HepG2 (cell line): ENCODE measurements around the gene TECTB. TPM values are rescaled to one million over a fixed set of nuclear protein-coding genes. Genes with fewer than 3 reads are reported as not detected.
A peak's percentile ranks its signal among the peaks of the same experiment; 100 is the strongest.

Experiments
- ATAC-seq: fragments of 200-7000 bp; cut with Tn5 transposase; 3 replicates; pipeline ENCODE4 v1.9.1; 2020; ENCODE audit warnings: mild to moderate bottlenecking, moderate library complexity
- BruUV-seq: library from RNA; stranded (reverse); fragments of 400-500 nt; replicated peaks from 2 replicates; lab custom pipeline; 2021; lab: Mats Ljungman, UMichigan
- CTCF ChIA-PET: fragments of 300-600 bp; formaldehyde crosslinking; extraction: SDS; loops from one replicate; lab custom pipeline; 2021; ENCODE audit warnings: low total read pairs, inconsistent platforms, low intra/inter-chr PET ratio; lab: Yijun Ruan, JAX
- POLR2A ChIA-PET: fragments of 350-600 bp; sonication (Branson Sonifier 250); formaldehyde crosslinking; loops from one replicate; lab custom pipeline; 2020; ENCODE audit warnings: antibody characterized with exemption, inconsistent platforms; lab: Yijun Ruan, JAX
- DNase-seq: peaks from one replicate; pipeline ENCODE4 v3.0.0-alpha.2; 2015; ENCODE audit warnings: low spot score
- FAIRE-seq: peaks from 3 replicates; lab custom pipeline; 2011; peaks lifted over from hg19 to GRCh38; lab: Jason Lieb, UNC
- H2AFZ ChIP-seq: one replicate; pipeline ENCODE4 v1.6.1; 2011; ENCODE audit warnings: low read length, inconsistent platforms
- H3K27ac ChIP-seq: fragments of 300-600 bp; 3 replicates; pipeline ENCODE4 v1.8.0; 2011; ENCODE audit warnings: mixed run types, mild to moderate bottlenecking, mixed read lengths, low read length, inconsistent platforms; ENCODE audit not compliant: insufficient read depth; ENCODE audit errors: extremely low read length
- H3K27me3 ChIP-seq, 2 experiments: fragments of 200-600 bp in 1 of 2; 2 replicates in 1 of 2; 3 replicates in 1 of 2; pipeline versions ENCODE4 v1.6.0 to v1.8.0; 2011; ENCODE audit warnings: low read length in 2 of 2, mild to moderate bottlenecking in 2 of 2, moderate library complexity in 2 of 2, inconsistent platforms in 1 of 2; ENCODE audit not compliant: insufficient read depth in 2 of 2, control insufficient read depth in 1 of 2
- H3K36me3 ChIP-seq, 2 experiments: fragments of 200-600 bp in 1 of 2; replicated peaks in 1 of 2; 2 replicates in 1 of 2; 3 replicates in 1 of 2; pipeline versions ENCODE4 v1.5.1 to v1.8.0; 2011; ENCODE audit warnings: low read length in 2 of 2, inconsistent platforms in 1 of 2; ENCODE audit not compliant: insufficient read depth in 2 of 2, control insufficient read depth in 1 of 2
- H3K4me1 ChIP-seq: 2 replicates; pipeline ENCODE4 v1.5.1; 2012; ENCODE audit warnings: low read length, inconsistent platforms; ENCODE audit not compliant: insufficient read depth
- H3K4me2 ChIP-seq: 2 replicates; pipeline ENCODE4 v1.6.0; 2011; ENCODE audit warnings: low read depth, low read length, inconsistent platforms
- H3K4me3 ChIP-seq, 3 experiments: fragments of 200-600 bp in 1 of 3; sonication (generic), shearing (Covaris generic) in 1 of 3; replicated peaks in 1 of 3; 2 replicates each; pipeline ENCODE4 v1.5.1; 2011 to 2016; ENCODE audit warnings: low read length in 3 of 3, inconsistent platforms in 2 of 3, low read depth in 2 of 3, mild to moderate bottlenecking in 2 of 3, control low read depth in 1 of 3, mixed read lengths in 1 of 3; ENCODE audit not compliant: insufficient read depth in 1 of 3
- H3K79me2 ChIP-seq: one replicate; pipeline ENCODE4 v1.6.1; 2011; ENCODE audit warnings: low read length, inconsistent platforms; ENCODE audit not compliant: insufficient read depth
- H3K9ac ChIP-seq: 2 replicates; pipeline ENCODE4 v1.6.0; 2011; ENCODE audit warnings: mild to moderate bottlenecking, low read depth, low read length, inconsistent platforms; ENCODE audit not compliant: insufficient read depth
- H3K9me3 ChIP-seq: 2 replicates; pipeline ENCODE4 v1.5.1; 2012; ENCODE audit warnings: mild to moderate bottlenecking, low read length
- H4K20me1 ChIP-seq: 2 replicates; pipeline ENCODE4 v1.6.0; 2011; ENCODE audit warnings: inconsistent platforms, mild to moderate bottlenecking, low read length, moderate library complexity; ENCODE audit not compliant: insufficient read depth
- IKZF4 ChIP-seq: sonication (generic); formaldehyde crosslinking; IDR thresholded peaks from 2 replicates; pipeline ENCODE4 v1.5.1; 2020; ENCODE audit warnings: borderline replicate concordance, mild to moderate bottlenecking, low read depth, missing genetic modification reagents; ENCODE audit errors: not compliant biosample characterization
- SIN3B ChIP-seq: fragments of 150-350 bp; IDR thresholded peaks from 2 replicates; pipeline ENCODE4 v1.6.1; 2014; ENCODE audit warnings: low read length
- ZNF343 ChIP-seq: sonication (generic); formaldehyde crosslinking; IDR thresholded peaks from 2 replicates; pipeline ENCODE4 v1.4.0; 2020; ENCODE audit warnings: mild to moderate bottlenecking, missing genetic modification reagents
- ZNF549 ChIP-seq: sonication (generic); formaldehyde crosslinking; IDR thresholded peaks from 2 replicates; pipeline ENCODE4 v1.5.0; 2020; ENCODE audit warnings: missing genetic modification reagents
- ZSCAN30 ChIP-seq: sonication (generic); formaldehyde crosslinking; IDR thresholded peaks from 2 replicates; pipeline ENCODE4 v1.5.0; 2020; ENCODE audit warnings: mild to moderate bottlenecking, missing genetic modification reagents
- WGBS: methylation state at CpG from one replicate; pipeline ENCODE4 v1.1.6; 2017; ENCODE audit warnings: low lambda C conversion rate; 5-methylcytosine and 5-hydroxymethylcytosine counted together
- in situ Hi-C: cut with HindIII; loops from 2 replicates; pipeline ENCODE4 v1.10.0; 2017; ENCODE audit warnings: low pct_unique_long_range_greater_than_20kb; ENCODE audit not compliant: extremely low pct_ligation_motif_present
- intact Hi-C: fragments of 100-400 bp; cut with micrococcal nuclease; formaldehyde crosslinking; loops from one replicate; pipeline ENCODE4 v1.10.0; 2022; ENCODE audit not compliant: unreplicated experiment
- polyA plus RNA-seq, 8 experiments: library from polyadenylated mRNA; depleted of rRNA in 3 of 8; stranded (reverse) in 7 of 8; unstranded in 1 of 8; fragments of >200 nt; fragmentation: Illumina TruSeq in 4 of 8; extraction: Trizol in 4 of 8; gene quantifications; 2 replicates each; pipeline versions ENCODE4 v1.2.1 to v1.2.3, GENCODE V29; 2011 to 2016; ENCODE audit warnings: low read depth in 4 of 8, missing spikeins in 1 of 8, mixed read lengths in 1 of 8; ENCODE audit not compliant: insufficient read depth in 1 of 8
- total RNA-seq, 5 experiments: library from RNA; depleted of rRNA; stranded (reverse); fragments of >200 nt; fragmentation: Illumina TruSeq; extraction: Trizol; gene quantifications; 2 replicates each; pipeline ENCODE4 v1.2.3, GENCODE V29; 2016; ENCODE audit warnings: low read depth in 1 of 5

Gene TECTB
- total and polyA plus RNA-seq, 2 of the 13 experiments (the other 11 are each of a cell fraction or from before 2014, with no cell fraction given): 0.78 to 1.8 TPM

DNA sequence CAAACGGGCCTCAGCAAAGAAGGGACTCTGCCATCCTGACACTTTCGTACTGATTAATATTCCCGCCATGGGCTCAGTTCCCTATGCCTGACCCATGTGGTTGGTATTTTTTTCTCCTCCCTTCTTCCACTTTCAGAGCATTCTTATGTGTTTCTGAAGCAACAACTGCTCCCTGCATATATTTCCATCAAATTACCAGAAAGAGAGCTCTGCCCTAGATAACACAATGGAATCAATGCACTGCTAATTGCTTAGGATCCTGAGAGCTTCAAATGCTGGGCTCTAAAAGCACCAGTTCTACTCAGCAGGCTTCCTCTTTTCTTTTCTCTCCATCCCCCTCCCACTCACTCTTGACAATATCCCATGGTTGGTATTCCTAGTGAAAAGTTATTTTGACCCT lies 5.3 kb downstream of the TECTB start:
- Histone ChIP-seq H3K9ac (no peak overlapping the region), H3K27ac (no peak overlapping the region), H3K4me3 (no peak overlapping the region), H3K4me2 (no peak overlapping the region), H4K20me1 (no peaks in the 10 kb centered on the region), H3K9me3 (no peaks in the 10 kb centered on the region), H3K36me3 (no peaks in the 10 kb centered on the region), H2AFZ (no peak overlapping the region), H3K4me1 (peaks cover 92% of the 10 kb centered on the region), H3K27me3 (no peaks in the 10 kb centered on the region), H3K79me2 (no peaks in the 10 kb centered on the region)
- in situ Hi-C loops (no loop called here), intact Hi-C loops (no loop called here)
- CTCF ChIA-PET: no interaction called here
- DNase-seq (no peak), FAIRE-seq (no peak), ATAC-seq (no peak)
- POLR2A ChIA-PET: interaction anchor here (1.2 to 1.8 kb wide), 2 partner anchors 13 to 63 kb away, joined by 3 to 12 read pairs; no protein-coding TSS in a partner anchor
- 97% methylated on average over 3 of the region's 3 CpGs for WGBS
- no TSS peak for BruUV-seq
- TF ChIP-seq ZNF343 (CRISPR knock-in tag) (no peak), ZSCAN30 (CRISPR knock-in tag) (0 out of 2 replicates have a peak, but pooled peaks have one; percentile 31)
- TF ChIP-seq, all 625 proteins: peak for 1

DNA sequence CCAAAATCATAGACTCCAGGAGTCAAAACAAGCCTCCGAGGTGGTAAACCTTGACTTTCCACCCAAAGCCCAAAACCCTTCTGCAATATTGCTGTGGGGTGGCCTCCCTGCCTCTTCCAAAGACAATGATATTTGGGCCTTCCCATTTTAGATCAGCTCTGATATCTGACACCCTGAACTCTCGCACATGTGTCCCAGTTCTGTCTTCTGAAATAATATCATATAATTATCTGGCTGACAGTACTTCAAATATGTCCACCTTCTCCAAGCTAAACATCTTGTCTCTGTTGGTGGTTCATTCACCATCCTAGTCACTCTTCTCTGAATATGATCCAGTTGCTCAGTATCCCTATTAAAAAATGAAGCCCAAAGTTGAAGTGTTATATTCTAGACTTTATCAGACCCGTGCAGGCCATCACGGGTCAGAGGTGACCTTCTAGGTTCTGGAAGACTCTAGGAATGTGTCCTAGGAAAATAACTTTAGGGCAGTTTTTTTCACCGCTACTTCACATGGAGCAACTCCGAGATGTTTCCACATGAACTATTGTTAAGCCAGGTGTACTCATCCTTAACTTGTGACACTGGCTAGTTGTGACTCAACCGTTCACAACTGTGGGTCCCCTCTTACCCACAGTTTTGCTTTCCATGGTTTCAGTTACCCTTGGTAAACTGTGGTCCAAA lies 6.3 kb downstream of the TECTB start:
- Histone ChIP-seq H3K27ac (no peak overlapping the region), H3K9me3 (no peaks in the 10 kb centered on the region), H3K4me2 (no peak overlapping the region), H3K9ac (no peak overlapping the region), H3K79me2 (no peaks in the 10 kb centered on the region), H3K4me3 (no peak overlapping the region), H3K27me3 (no peaks in the 10 kb centered on the region), H2AFZ (no peak overlapping the region), H3K36me3 (no peaks in the 10 kb centered on the region), H4K20me1 (no peaks in the 10 kb centered on the region), H3K4me1 (peaks cover 98% of the 10 kb centered on the region)
- WGBS: 96% methylated on average over 7 of the region's 7 CpGs
- ChIA-PET POLR2A (no interaction called here), CTCF (no interaction called here)
- intact Hi-C loops: no loop called here
- FAIRE-seq (no peak), DNase-seq (no peak), ATAC-seq (no peak)
- in situ Hi-C loops: no loop called here
- BruUV-seq: no TSS peak
- no peak for TF ChIP-seq SIN3B
- no peak for TF ChIP-seq IKZF4
- TF ChIP-seq ZNF549 (CRISPR knock-in tag): no peak
